Endothelial cell of umbilical vein (primary cell): ENCODE measurements around the gene HRH3. TPM values are rescaled to one million over a fixed set of nuclear protein-coding genes. Genes with fewer than 3 reads are reported as not detected.

Experiments
- BruUV-seq: library from RNA; stranded (reverse); fragments of 400-500 nt; replicated peaks from 2 replicates; lab custom pipeline; 2021; lab: Mats Ljungman, UMichigan
- CTCF ChIA-PET: fragments of 300-600, 350-600 bp; sonication (Branson Sonifier 250); formaldehyde crosslinking; loops from one replicate; lab custom pipeline; 2021; ENCODE audit warnings: antibody characterized with exemption, inconsistent platforms; lab: Charles Lee
- POLR2A ChIA-PET: fragments of 300-600, 350-600 bp; sonication (Branson Sonifier 250); formaldehyde crosslinking; loops from one replicate; lab custom pipeline; 2021; ENCODE audit warnings: antibody characterized with exemption, inconsistent platforms; lab: Charles Lee
- DNase-seq: peaks from one replicate; pipeline ENCODE4 v3.0.0-alpha.2; 2011; ENCODE audit warnings: low read depth, low spot score
- FAIRE-seq: peaks from 2 replicates; lab custom pipeline; 2011; peaks lifted over from hg19 to GRCh38; lab: Jason Lieb, UNC
- H2AFZ ChIP-seq: 2 replicates; pipeline ENCODE4 v1.6.0; 2012; ENCODE audit warnings: low read depth, low read length, control low read depth, inconsistent platforms
- H3K27ac ChIP-seq: 2 replicates; pipeline ENCODE4 v1.5.1; 2011; ENCODE audit warnings: low read depth, mild to moderate bottlenecking, control low read depth, low read length, moderate library complexity; ENCODE audit not compliant: insufficient read depth
- H3K27me3 ChIP-seq, 2 experiments: 2 replicates each; pipeline versions ENCODE4 v1.6.0 to v1.6.1; 2011; ENCODE audit warnings: low read length in 2 of 2, mixed read lengths in 1 of 2; ENCODE audit not compliant: control insufficient read depth in 2 of 2, insufficient read depth in 2 of 2
- H3K36me3 ChIP-seq, 2 experiments: 2 replicates in 1 of 2; 3 replicates in 1 of 2; pipeline ENCODE4 v1.5.1; 2011; ENCODE audit warnings: low read length in 2 of 2, mild to moderate bottlenecking in 1 of 2, moderate library complexity in 1 of 2; ENCODE audit not compliant: control insufficient read depth in 2 of 2, insufficient read depth in 2 of 2; ENCODE audit errors: extremely low read depth in 1 of 2
- H3K4me1 ChIP-seq: 3 replicates; pipeline ENCODE4 v1.5.1; 2011; ENCODE audit warnings: mild to moderate bottlenecking, low read length; ENCODE audit not compliant: control insufficient read depth, insufficient read depth; ENCODE audit errors: extremely low read depth
- H3K4me2 ChIP-seq: 2 replicates; pipeline ENCODE4 v1.6.1; 2011; ENCODE audit warnings: low read length, control low read depth, mixed read lengths; ENCODE audit not compliant: insufficient read depth
- H3K4me3 ChIP-seq, 3 experiments: fragments of 200-600 bp in 1 of 3; sonication (generic), shearing (Covaris generic) in 1 of 3; replicated peaks in 1 of 3; 2 replicates each; pipeline ENCODE4 v1.5.1; 2011 to 2016; ENCODE audit warnings: control low read depth in 3 of 3, low read length in 3 of 3, mild to moderate bottlenecking in 2 of 3, inconsistent platforms in 1 of 3, low read depth in 1 of 3, moderate library complexity in 1 of 3; ENCODE audit not compliant: insufficient read depth in 1 of 3
- H3K79me2 ChIP-seq: 2 replicates; pipeline ENCODE4 v1.6.0; 2012; ENCODE audit warnings: low read length, inconsistent platforms; ENCODE audit not compliant: control insufficient read depth, insufficient read depth
- H3K9ac ChIP-seq: replicated peaks from 2 replicates; pipeline ENCODE3; 2011; ENCODE audit warnings: low read length, control low read depth; ENCODE audit not compliant: insufficient read depth; ENCODE audit errors: extremely low read depth
- H3K9me1 ChIP-seq: replicated peaks from 3 replicates; pipeline ENCODE4 v1.6.0; 2011; ENCODE audit warnings: mild to moderate bottlenecking, low read length; ENCODE audit not compliant: control insufficient read depth, insufficient read depth; ENCODE audit errors: extremely low read depth
- H3K9me3 ChIP-seq: replicated peaks from 2 replicates; pipeline ENCODE4 v1.5.1; 2012; ENCODE audit warnings: low read length, inconsistent platforms; ENCODE audit not compliant: control insufficient read depth, insufficient read depth
- H4K20me1 ChIP-seq: replicated peaks from 2 replicates; pipeline ENCODE3; 2011; ENCODE audit warnings: mild to moderate bottlenecking, low read length; ENCODE audit not compliant: control insufficient read depth, insufficient read depth; ENCODE audit errors: extremely low read depth
- CTCF ChIP-seq, 2 donors: IDR thresholded peaks; 1 replicate in 1 of 2; 2 replicates in 1 of 2; pipeline ENCODE4 v1.5.1; 2011; ENCODE audit warnings: low read length in 2 of 2, mild to moderate bottlenecking in 2 of 2, moderate library complexity in 2 of 2, control low read depth in 1 of 2, inconsistent platforms in 1 of 2, low read depth in 1 of 2; ENCODE audit not compliant: insufficient read depth in 1 of 2; ENCODE audit errors: extremely low read depth in 1 of 2
- FOS ChIP-seq: IDR thresholded peaks from 2 replicates; pipeline ENCODE4 v1.6.1; 2011; ENCODE audit warnings: mild to moderate bottlenecking, low read length, moderate library complexity, borderline replicate concordance; ENCODE audit not compliant: insufficient read depth
- GATA2 ChIP-seq: IDR thresholded peaks from 2 replicates; pipeline ENCODE4 v1.7.0; 2011; ENCODE audit warnings: low read depth, mild to moderate bottlenecking, moderate library complexity, mixed read lengths, low read length; ENCODE audit not compliant: insufficient read length, insufficient read depth
- POLR2A ChIP-seq: IDR thresholded peaks from 2 replicates; pipeline ENCODE4 v1.6.1; 2012; ENCODE audit warnings: low read depth, mild to moderate bottlenecking, control low read depth, low read length
- POLR2AphosphoS5 ChIP-seq: IDR thresholded peaks from 2 replicates; pipeline ENCODE4 v1.6.1; 2012; ENCODE audit warnings: low read depth, mild to moderate bottlenecking, control low read depth, low read length, moderate library complexity; ENCODE audit not compliant: insufficient read depth
- dilution Hi-C: fragments of 300-500 bp; cut with MboI; formaldehyde crosslinking; loops from one replicate; pipeline ENCODE4 v1.15.0; 2019; ENCODE audit warnings: low sequenced_read_pairs; ENCODE audit not compliant: extremely low pct_ligation_motif_present
- intact Hi-C: fragments of 100-400 bp; cut with micrococcal nuclease; formaldehyde crosslinking; loops from one replicate; pipeline ENCODE4 v1.10.0; 2022
- polyA plus RNA-seq, 4 experiments: library from polyadenylated mRNA; depleted of rRNA in 3 of 4; stranded (reverse) in 3 of 4; unstranded in 1 of 4; fragments of >200 nt; gene quantifications; 2 replicates each; pipeline versions ENCODE4 v1.2.1 to v1.2.3, GENCODE V29; 2011 to 2012; ENCODE audit warnings: missing spikeins in 1 of 4
- total RNA-seq: library from RNA; stranded (reverse); gene quantifications from 2 replicates; pipeline ENCODE4 v1.2.3, GENCODE V29; 2021

Gene HRH3
- total and polyA plus RNA-seq, 2 donors (not counting 3 experiments of a cell fraction or from before 2014, with no cell fraction given): not detected

GRCh38 chr20:62268228-62268900 lies 48.3 kb upstream of the HRH3 start:
- ChIA-PET CTCF (no interaction called here), POLR2A (no interaction called here)
- Histone ChIP-seq H3K36me3 (peaks cover 7 to 18% of the 10 kb centered on the region in 2 experiments), H3K9me3 (no peaks in the 10 kb centered on the region), H3K4me1 (no peaks in the 10 kb centered on the region), H3K9ac (no peak overlapping the region), H3K4me2 (no peak overlapping the region), H3K27ac (no peak overlapping the region), H3K27me3 (no peaks in the 10 kb centered on the region), H3K4me3 (no peak overlapping the region), H3K79me2 (no peaks in the 10 kb centered on the region), H4K20me1 (no peaks in the 10 kb centered on the region), H3K9me1 (no peaks in the 10 kb centered on the region), H2AFZ (no peak overlapping the region)
- intact Hi-C loops (loop anchor here (10.0 kb wide), 1 partner anchor 254 kb away; no protein-coding TSS in a partner anchor), dilution Hi-C loops (no loop called here)
- DNase-seq (no peak), FAIRE-seq (no peak)
- TF ChIP-seq POLR2AphosphoS5: no peak
- TF ChIP-seq FOS: no peak
- TF ChIP-seq GATA2: no peak
- TF ChIP-seq POLR2A: no peak
- no peak for TF ChIP-seq CTCF (IDR thresholded peaks at IDR 0.05; ENCODE audit: extremely low read depth in 1 of 2, insufficient read depth in 1 of 2, low read depth in 1 of 2, low read length in 2 of 2)
- no TSS peak for BruUV-seq
